Glomerular endothelial cell (primary cell): ENCODE data around the gene KIAA1958. TPM values are rescaled to one million over a fixed set of nuclear protein-coding genes. Genes with fewer than 3 reads are reported as not detected.

Source experiments
- DNase-seq: peaks from one replicate; pipeline ENCODE4 v3.0.0-alpha.2; 2011; ENCODE audit warnings: low read depth, low spot score; ENCODE audit errors: extremely low read depth
- total RNA-seq: library from RNA; depleted of rRNA; stranded (reverse); fragments of >200 nt; gene quantifications from 2 replicates; pipeline ENCODE4 v1.2.3, GENCODE V29; 2015

KIAA1958 gene
- total RNA-seq, 1 donor from 2014 or later, result 2.6 TPM

- no peak for DNase-seq
Observed at GRCh38 chr9:112552229-112553056, 65.8 kb downstream of the KIAA1958 start.

GRCh38 chr9:112553256-112553826, 66.7 kb downstream of the KIAA1958 start:
- DNase-seq, result no peak

- DNase-seq, result no peak
Observed at GRCh38 chr9:112554516-112554915, 67.9 kb downstream of the KIAA1958 start.

- DNase-seq, result no peak
Observed at GRCh38 chr9:112555101-112555643, 68.5 kb downstream of the KIAA1958 start.

GRCh38 chr9:112555844-112556482, 69.3 kb downstream of the KIAA1958 start:
- DNase-seq, result no peak

- no peak for DNase-seq
Observed at GRCh38 chr9:112556497-112557442, 70.1 kb downstream of the KIAA1958 start.

GRCh38 chr9:112558476-112558875, 71.8 kb downstream of the KIAA1958 start:
- no peak for DNase-seq

GRCh38 chr9:112558978-112559377, 72.4 kb downstream of the KIAA1958 start:
- no peak for DNase-seq

GRCh38 chr9:112559629-112560413, 73.2 kb downstream of the KIAA1958 start:
- DNase-seq, result no peak

- DNase-seq, result no peak
Observed at GRCh38 chr9:112562235-112562958, 75.8 kb downstream of the KIAA1958 start.

GRCh38 chr9:112569186-112569585, 82.6 kb downstream of the KIAA1958 start:
- DNase-seq, result no peak

GRCh38 chr9:112570671-112571167, 84.1 kb downstream of the KIAA1958 start:
- no peak for DNase-seq

- no peak for DNase-seq
Observed at GRCh38 chr9:112571624-112572355, 85.2 kb downstream of the KIAA1958 start.

GRCh38 chr9:112572416-112572815, 85.8 kb downstream of the KIAA1958 start:
- DNase-seq, result no peak

GRCh38 chr9:112574008-112574407, 87.4 kb downstream of the KIAA1958 start:
- DNase-seq, result no peak

GRCh38 chr9:112575107-112575506, 88.5 kb downstream of the KIAA1958 start:
- no peak for DNase-seq

GRCh38 chr9:112581469-112582176, 95.0 kb downstream of the KIAA1958 start:
- DNase-seq, result no peak
